GM12878 (cell line): ENCODE data around the gene NXPE4. TPM values are rescaled to one million over a fixed set of nuclear protein-coding genes. Genes with fewer than 3 reads are reported as not detected.

Experiments
- ATAC-seq: fragments of 200-7000 bp; cut with Tn5 transposase; 3 replicates; pipeline ENCODE4 v1.9.1; 2020; ENCODE audit warnings: mild to moderate bottlenecking, moderate library complexity
- BruUV-seq: library from RNA; stranded (reverse); fragments of 400-500 nt; replicated peaks from 2 replicates; lab custom pipeline; 2021; lab: Mats Ljungman, UMichigan
- CTCF ChIA-PET: fragments of 300-600 bp; sonication (Branson Sonifier 250); formaldehyde crosslinking; extraction: SDS; loops from one replicate; lab custom pipeline; 2021; ENCODE audit warnings: inconsistent platforms; lab: Yijun Ruan, JAX
- POLR2A ChIA-PET: fragments of 350-600 bp; formaldehyde crosslinking; extraction: SDS; loops from one replicate; lab custom pipeline; 2021; ENCODE audit warnings: inconsistent platforms; lab: Charles Lee
- RAD21 ChIA-PET: fragments of 300-600 bp; sonication (Branson Sonifier 250); formaldehyde crosslinking; loops from one replicate; lab custom pipeline; 2023; ENCODE audit warnings: antibody characterized with exemption; ENCODE audit not compliant: unreplicated experiment; lab: Charles Lee
- SMC1A ChIA-PET: fragments of 300-600 bp; sonication (Branson Sonifier 250); formaldehyde crosslinking; loops from one replicate; lab custom pipeline; 2023; ENCODE audit not compliant: unreplicated experiment, uncharacterized antibody; lab: Charles Lee
- DNase-seq: peaks from one replicate; pipeline ENCODE4 v3.0.0-alpha.2; 2011; ENCODE audit warnings: low read depth, low spot score
- FAIRE-seq: peaks from 3 replicates; lab custom pipeline; 2011; peaks lifted over from hg19 to GRCh38; lab: Jason Lieb, UNC
- H2AFZ ChIP-seq: 2 replicates; pipeline ENCODE4 v1.6.0; 2011; ENCODE audit warnings: low read depth, low read length, control low read depth; ENCODE audit not compliant: control insufficient read depth
- H3K27ac ChIP-seq: 2 replicates; pipeline ENCODE4 v1.5.1; 2011; ENCODE audit warnings: control low read depth; ENCODE audit not compliant: control insufficient read depth, insufficient read depth
- H3K27me3 ChIP-seq, 2 experiments: replicated peaks in 1 of 2; 2 replicates each; pipeline versions ENCODE4 v1.6.0 to v1.6.1; 2011; ENCODE audit warnings: low read length in 1 of 2; ENCODE audit not compliant: control insufficient read depth in 2 of 2, insufficient read depth in 2 of 2
- H3K36me3 ChIP-seq, 2 experiments: 2 replicates each; pipeline ENCODE4 v1.5.1; 2011; ENCODE audit warnings: low read length in 1 of 2; ENCODE audit not compliant: control insufficient read depth in 2 of 2, insufficient read depth in 2 of 2
- H3K4me1 ChIP-seq: 2 replicates; pipeline ENCODE4 v1.6.1; 2011; ENCODE audit warnings: mild to moderate bottlenecking, low read length, moderate library complexity, mixed read lengths; ENCODE audit not compliant: control insufficient read depth, insufficient read depth
- H3K4me2 ChIP-seq: 2 replicates; pipeline ENCODE4 v1.6.0; 2011; ENCODE audit warnings: control low read depth; ENCODE audit not compliant: control insufficient read depth, insufficient read depth
- H3K4me3 ChIP-seq: fragments of 200-600 bp; sonication (generic); 2 replicates; pipeline ENCODE4 v1.5.1; 2016
- H3K79me2 ChIP-seq: 2 replicates; pipeline ENCODE4 v1.6.0; 2011; ENCODE audit warnings: low read length; ENCODE audit not compliant: control insufficient read depth, insufficient read depth
- H3K9ac ChIP-seq: 2 replicates; pipeline ENCODE4 v1.8.0; 2011; ENCODE audit warnings: low read length, control low read depth, mixed read lengths; ENCODE audit not compliant: control insufficient read depth, insufficient read depth
- H3K9me3 ChIP-seq: replicated peaks from 3 replicates; pipeline ENCODE4 v1.5.1; 2011; ENCODE audit warnings: mild to moderate bottlenecking, low read length; ENCODE audit not compliant: control insufficient read depth, insufficient read depth
- H4K20me1 ChIP-seq: 2 replicates; pipeline ENCODE4 v1.6.0; 2011; ENCODE audit not compliant: control insufficient read depth, insufficient read depth
- ASH2L ChIP-seq: fragments of 300-600, 200-600 bp; sonication (generic); IDR thresholded peaks from 2 replicates; pipeline ENCODE4 v1.6.1; 2017; ENCODE audit warnings: low read depth, mild to moderate bottlenecking, borderline replicate concordance
- CHD1 ChIP-seq: IDR thresholded peaks from 2 replicates; pipeline ENCODE4 v1.6.1; 2012; ENCODE audit warnings: low read depth, low read length, improper control_type of control experiment
- FOXK2 ChIP-seq: fragments of 450-650 bp; IDR thresholded peaks from 2 replicates; pipeline ENCODE4 v1.6.1; 2017; ENCODE audit warnings: mild to moderate bottlenecking, moderate library complexity
- HCFC1 ChIP-seq: fragments of 150-350 bp; IDR thresholded peaks from 2 replicates; pipeline ENCODE4 v1.6.1; 2014; ENCODE audit warnings: low read length
- POLR2AphosphoS2 ChIP-seq: IDR thresholded peaks from 2 replicates; pipeline ENCODE4 v1.6.1; 2011; ENCODE audit warnings: low read depth, mild to moderate bottlenecking, low read length, improper control_type of control experiment, moderate library complexity
- SRF ChIP-seq, 2 experiments: IDR thresholded peaks; 2 replicates each; pipeline ENCODE4 v1.6.1; 2011; ENCODE audit warnings: low read depth in 2 of 2, low read length in 2 of 2, mild to moderate bottlenecking in 1 of 2, moderate library complexity in 1 of 2
- TBL1XR1 ChIP-seq: IDR thresholded peaks from 2 replicates; pipeline ENCODE4 v1.6.1; 2012; ENCODE audit warnings: low read depth, low read length, improper control_type of control experiment
- WRNIP1 ChIP-seq: IDR thresholded peaks from 2 replicates; pipeline ENCODE4 v1.6.1; 2011; ENCODE audit warnings: low read depth, low read length, improper control_type of control experiment, borderline replicate concordance
- ZBTB33 ChIP-seq: fragments of 450-650 bp; IDR thresholded peaks from 2 replicates; pipeline ENCODE4 v1.6.1; 2017; ENCODE audit warnings: mild to moderate bottlenecking
- ZBTB40 ChIP-seq: fragments of 450-650 bp; IDR thresholded peaks from 2 replicates; pipeline ENCODE4 v1.6.1; 2016; ENCODE audit warnings: mild to moderate bottlenecking, moderate library complexity, borderline replicate concordance
- WGBS: methylation state at CpG from one replicate; pipeline ENCODE4 v1.1.6; 2016; ENCODE audit warnings: low lambda C conversion rate; ENCODE audit not compliant: insufficient replicate concordance, insufficient coverage; ENCODE audit errors: missing lambda C conversion rate; 5-methylcytosine and 5-hydroxymethylcytosine counted together
- in situ Hi-C: fragments of 300-500 bp; cut with MboI; formaldehyde crosslinking; loops from 9 replicates; pipeline ENCODE4 v1.14.3; 2018; ENCODE audit warnings: mixed read lengths
- intact Hi-C: fragments of 100-400 bp; cut with micrococcal nuclease; formaldehyde crosslinking; loops from one replicate; pipeline ENCODE4 v1.14.2; 2022; ENCODE audit not compliant: unreplicated experiment
- polyA plus RNA-seq, 11 experiments: library from polyadenylated mRNA; depleted of rRNA in 4 of 11; unstranded in 6 of 11; stranded (reverse) in 5 of 11; fragments of >200 nt; fragmentation: Nextera tagmentation in 4 of 11; fragmentation: Illumina TruSeq in 1 of 11; extraction: Ambion mirVana in 4 of 11; extraction: Trizol in 1 of 11; gene quantifications; 1 replicate in 1 of 11; 2 replicates in 10 of 11; pipeline versions ENCODE4 v1.2.1 to v1.2.3, GENCODE V29; 2011 to 2016; ENCODE audit warnings: inconsistent platforms in 2 of 11, missing spikeins in 2 of 11, low read depth in 1 of 11
- total RNA-seq, 4 experiments: library from RNA; depleted of rRNA in 3 of 4; stranded (reverse); fragments of >200 nt in 3 of 4; fragmentation: Illumina TruSeq in 1 of 4; extraction: Trizol in 1 of 4; gene quantifications; 2 replicates each; pipeline versions ENCODE4 v1.2.1 to v1.2.3, GENCODE V29; 2013 to 2021
- TF ChIP-seq, protein P1 (sequence below): fragments of 450-650 bp; formaldehyde crosslinking; IDR thresholded peaks from 2 replicates; pipeline ENCODE4 v1.4.0; 2020; ENCODE audit warnings: mild to moderate bottlenecking, moderate library complexity

NXPE4 gene
- total and polyA plus RNA-seq, 10 of the 15 experiments (the other 5 are each of a cell fraction or from before 2014, with no cell fraction given), result not detected

GRCh38 chr11:114525682-114526081 lies 69.9 kb downstream of the NXPE4 start:
- Histone ChIP-seq H3K27ac (no peak overlapping the region), H3K9me3 (peaks cover 3% of the 10 kb centered on the region; the same call in 2 of the 3 replicates), H3K4me2 (no peak overlapping the region), H3K4me3 (no peak overlapping the region), H3K36me3 (no peaks in the 10 kb centered on the region), H3K9ac (no peak overlapping the region), H3K4me1 (no peaks in the 10 kb centered on the region), H3K27me3 (no peaks in the 10 kb centered on the region; a peak in 1 of 4 replicates), H3K79me2 (no peaks in the 10 kb centered on the region), H2AFZ (no peak overlapping the region), H4K20me1 (no peaks in the 10 kb centered on the region)
- ATAC-seq (no peak), FAIRE-seq (no peak), DNase-seq (no peak)
- SMC1A ChIA-PET, result no interaction called here
- intact Hi-C loops, result no loop called here
- in situ Hi-C loops, result no loop called here
- RAD21 ChIA-PET, result no interaction called here
- CTCF ChIA-PET, result no interaction called here
- BruUV-seq, result no TSS peak
- 0% methylated on average over 2 of the region's 2 CpGs for WGBS
- TF ChIP-seq WRNIP1 (no peak), POLR2AphosphoS2 (no peak), CHD1 (no peak), ZBTB33 (no peak), ZBTB40 (no peak), SRF (IDR thresholded peaks at IDR 0.05; ENCODE audit: low read depth in 2 of 2, low read length in 2 of 2) (no peak), FOXK2 (no peak), ASH2L (no peak), TBL1XR1 (no peak), HCFC1 (no peak)
- TF ChIP-seq, protein P1, sequence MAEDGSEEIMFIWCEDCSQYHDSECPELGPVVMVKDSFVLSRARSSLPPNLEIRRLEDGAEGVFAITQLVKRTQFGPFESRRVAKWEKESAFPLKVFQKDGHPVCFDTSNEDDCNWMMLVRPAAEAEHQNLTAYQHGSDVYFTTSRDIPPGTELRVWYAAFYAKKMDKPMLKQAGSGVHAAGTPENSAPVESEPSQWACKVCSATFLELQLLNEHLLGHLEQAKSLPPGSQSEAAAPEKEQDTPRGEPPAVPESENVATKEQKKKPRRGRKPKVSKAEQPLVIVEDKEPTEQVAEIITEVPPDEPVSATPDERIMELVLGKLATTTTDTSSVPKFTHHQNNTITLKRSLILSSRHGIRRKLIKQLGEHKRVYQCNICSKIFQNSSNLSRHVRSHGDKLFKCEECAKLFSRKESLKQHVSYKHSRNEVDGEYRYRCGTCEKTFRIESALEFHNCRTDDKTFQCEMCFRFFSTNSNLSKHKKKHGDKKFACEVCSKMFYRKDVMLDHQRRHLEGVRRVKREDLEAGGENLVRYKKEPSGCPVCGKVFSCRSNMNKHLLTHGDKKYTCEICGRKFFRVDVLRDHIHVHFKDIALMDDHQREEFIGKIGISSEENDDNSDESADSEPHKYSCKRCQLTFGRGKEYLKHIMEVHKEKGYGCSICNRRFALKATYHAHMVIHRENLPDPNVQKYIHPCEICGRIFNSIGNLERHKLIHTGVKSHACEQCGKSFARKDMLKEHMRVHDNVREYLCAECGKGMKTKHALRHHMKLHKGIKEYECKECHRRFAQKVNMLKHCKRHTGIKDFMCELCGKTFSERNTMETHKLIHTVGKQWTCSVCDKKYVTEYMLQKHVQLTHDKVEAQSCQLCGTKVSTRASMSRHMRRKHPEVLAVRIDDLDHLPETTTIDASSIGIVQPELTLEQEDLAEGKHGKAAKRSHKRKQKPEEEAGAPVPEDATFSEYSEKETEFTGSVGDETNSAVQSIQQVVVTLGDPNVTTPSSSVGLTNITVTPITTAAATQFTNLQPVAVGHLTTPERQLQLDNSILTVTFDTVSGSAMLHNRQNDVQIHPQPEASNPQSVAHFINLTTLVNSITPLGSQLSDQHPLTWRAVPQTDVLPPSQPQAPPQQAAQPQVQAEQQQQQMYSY (CRISPR knock-in tag), result no peak
- POLR2A ChIA-PET, result no interaction called here
